ENCODE data around the gene KIAA0040.
A peak's percentile ranks its signal among the peaks of the same experiment; 100 is the strongest.

Gene KIAA0040

GRCh38 chr1:175192630-175193526 is at the start of gene KIAA0040:
KIAA0040 (minus strand) TSS chr1:175192776; CDS start chr1:175161013, 31,763 bp downstream.
- Histone ChIP-seq H3K27ac (peak within 1 kb of the TSS; percentile 55 to 94 (median 83)), H3K4me3 (peak within 1 kb of the TSS; percentile 44 to 74 (median 64))

- Histone ChIP-seq H3K4me3 (no peak overlapping the region), H3K27ac (no peak overlapping the region)
Observed at GRCh38 chr1:175237389-175237788, 44.8 kb upstream of the KIAA0040 start.

- no peak overlapping the region for H3K27ac ChIP-seq
- no peak overlapping the region for H3K4me3 ChIP-seq
Observed at GRCh38 chr1:175234639-175235038, 42.1 kb upstream of the KIAA0040 start.

GRCh38 chr1:175232335-175232734 is 39.8 kb upstream of the KIAA0040 start:
- Histone ChIP-seq H3K27ac (no peak overlapping the region), H3K4me3 (no peak overlapping the region)

- Histone ChIP-seq H3K27ac (no peak overlapping the region), H3K4me3 (no peak overlapping the region)
Observed at GRCh38 chr1:175225805-175226129, 33.2 kb upstream of the KIAA0040 start.

GRCh38 chr1:175222296-175222938 is 29.8 kb upstream of the KIAA0040 start:
- Histone ChIP-seq H3K27ac (peak overlapping the region in 1 of 21 experiments; percentile 48), H3K4me3 (no peak overlapping the region)

- Histone ChIP-seq H3K4me3 (no peak overlapping the region), H3K27ac (peak overlapping the region in 1 of 21 experiments; percentile 58)
Observed at GRCh38 chr1:175221557-175222175, 29.1 kb upstream of the KIAA0040 start.

GRCh38 chr1:175220853-175221556 is 28.4 kb upstream of the KIAA0040 start:
- Histone ChIP-seq H3K4me3 (no peak overlapping the region), H3K27ac (peak overlapping the region in 3 of 21 experiments; percentile 11 to 58 (median 12))

- peak overlapping the region in 1 of 21 experiments; percentile 23 for H3K27ac ChIP-seq
- H3K4me3 ChIP-seq = no peak overlapping the region
Observed at GRCh38 chr1:175219774-175220173, 27.2 kb upstream of the KIAA0040 start.

- H3K27ac ChIP-seq = no peak overlapping the region
- H3K4me3 ChIP-seq = no peak overlapping the region
Observed at GRCh38 chr1:175218786-175219434, 26.3 kb upstream of the KIAA0040 start.

GRCh38 chr1:175217721-175218531 is 25.4 kb upstream of the KIAA0040 start:
- H3K4me3 ChIP-seq = no peak overlapping the region
- no peak overlapping the region for H3K27ac ChIP-seq

- no peak overlapping the region for H3K4me3 ChIP-seq
- H3K27ac ChIP-seq = no peak overlapping the region
Observed at GRCh38 chr1:175216444-175216843, 23.9 kb upstream of the KIAA0040 start.

- no peak overlapping the region for H3K27ac ChIP-seq
- no peak overlapping the region for H3K4me3 ChIP-seq
Observed at GRCh38 chr1:175211656-175212055, 19.1 kb upstream of the KIAA0040 start.

- Histone ChIP-seq H3K4me3 (no peak overlapping the region), H3K27ac (peak overlapping the region in 1 of 21 experiments; percentile 70)
Observed at GRCh38 chr1:175210744-175211143, 18.2 kb upstream of the KIAA0040 start.

- H3K27ac ChIP-seq = peak overlapping the region in 9 of 21 experiments; percentile 18 to 84 (median 63)
- no peak overlapping the region for H3K4me3 ChIP-seq
Observed at GRCh38 chr1:175209493-175209921, 16.9 kb upstream of the KIAA0040 start.

- peak overlapping the region in 10 of 21 experiments; percentile 1 to 84 (median 66) for H3K27ac ChIP-seq
- no peak overlapping the region for H3K4me3 ChIP-seq
Observed at GRCh38 chr1:175208773-175209492, 16.4 kb upstream of the KIAA0040 start.

- H3K27ac ChIP-seq = peak overlapping the region in 1 of 21 experiments; percentile 70
- no peak overlapping the region for H3K4me3 ChIP-seq
Observed at GRCh38 chr1:175207971-175208370, 15.4 kb upstream of the KIAA0040 start.

- Histone ChIP-seq H3K4me3 (no peak overlapping the region), H3K27ac (no peak overlapping the region)
Observed at GRCh38 chr1:175206687-175207086, 14.1 kb upstream of the KIAA0040 start.

All from skin epidermis (tissue), 12 donors.